GM10266 (cell line): ENCODE results near the gene MAP3K13.

Experiments
- DNase-seq: peaks from one replicate; pipeline ENCODE4 v3.0.0; 2012; ENCODE audit errors: extremely low spot score
- TF ChIP-seq, protein P1 (sequence below): IDR thresholded peaks from 2 replicates; pipeline ENCODE4 v1.5.1; 2012; ENCODE audit warnings: mild to moderate bottlenecking, low read depth; ENCODE audit not compliant: control insufficient read depth, insufficient read depth; ENCODE audit errors: missing control alignments

The MAP3K13 gene

DNA sequence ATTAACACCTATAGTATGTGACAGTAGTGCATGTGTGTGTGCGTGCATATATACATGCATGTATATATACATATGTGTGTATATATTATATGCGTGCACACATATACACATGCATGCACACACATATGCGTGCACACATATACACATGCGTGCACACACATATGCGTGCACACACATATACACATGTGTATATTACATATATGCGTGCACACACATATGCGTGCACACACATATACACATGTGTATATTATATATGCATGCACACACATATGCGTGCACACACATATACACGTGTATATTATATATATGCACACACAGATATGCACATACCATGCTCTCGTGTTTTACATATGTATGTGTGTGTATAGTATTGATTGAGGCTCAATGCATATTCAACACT lies 42.0 kb upstream of the MAP3K13 start:
- no peak for DNase-seq
- TF ChIP-seq, protein P1, sequence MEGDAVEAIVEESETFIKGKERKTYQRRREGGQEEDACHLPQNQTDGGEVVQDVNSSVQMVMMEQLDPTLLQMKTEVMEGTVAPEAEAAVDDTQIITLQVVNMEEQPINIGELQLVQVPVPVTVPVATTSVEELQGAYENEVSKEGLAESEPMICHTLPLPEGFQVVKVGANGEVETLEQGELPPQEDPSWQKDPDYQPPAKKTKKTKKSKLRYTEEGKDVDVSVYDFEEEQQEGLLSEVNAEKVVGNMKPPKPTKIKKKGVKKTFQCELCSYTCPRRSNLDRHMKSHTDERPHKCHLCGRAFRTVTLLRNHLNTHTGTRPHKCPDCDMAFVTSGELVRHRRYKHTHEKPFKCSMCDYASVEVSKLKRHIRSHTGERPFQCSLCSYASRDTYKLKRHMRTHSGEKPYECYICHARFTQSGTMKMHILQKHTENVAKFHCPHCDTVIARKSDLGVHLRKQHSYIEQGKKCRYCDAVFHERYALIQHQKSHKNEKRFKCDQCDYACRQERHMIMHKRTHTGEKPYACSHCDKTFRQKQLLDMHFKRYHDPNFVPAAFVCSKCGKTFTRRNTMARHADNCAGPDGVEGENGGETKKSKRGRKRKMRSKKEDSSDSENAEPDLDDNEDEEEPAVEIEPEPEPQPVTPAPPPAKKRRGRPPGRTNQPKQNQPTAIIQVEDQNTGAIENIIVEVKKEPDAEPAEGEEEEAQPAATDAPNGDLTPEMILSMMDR = no peak

GRCh38 chr3:185322101-185322719 lies 40.7 kb upstream of the MAP3K13 start:
- DNase-seq = no peak
- TF ChIP-seq, protein P1 = no peak

- no peak for DNase-seq
- TF ChIP-seq, protein P1 = no peak
These were observed 36.8 kb upstream of the MAP3K13 start for GRCh38 chr3:185325946-185326791.

- DNase-seq = no peak
- TF ChIP-seq, protein P1 = no peak
These were observed 35.9 kb upstream of the MAP3K13 start for GRCh38 chr3:185327062-185327461.

DNA sequence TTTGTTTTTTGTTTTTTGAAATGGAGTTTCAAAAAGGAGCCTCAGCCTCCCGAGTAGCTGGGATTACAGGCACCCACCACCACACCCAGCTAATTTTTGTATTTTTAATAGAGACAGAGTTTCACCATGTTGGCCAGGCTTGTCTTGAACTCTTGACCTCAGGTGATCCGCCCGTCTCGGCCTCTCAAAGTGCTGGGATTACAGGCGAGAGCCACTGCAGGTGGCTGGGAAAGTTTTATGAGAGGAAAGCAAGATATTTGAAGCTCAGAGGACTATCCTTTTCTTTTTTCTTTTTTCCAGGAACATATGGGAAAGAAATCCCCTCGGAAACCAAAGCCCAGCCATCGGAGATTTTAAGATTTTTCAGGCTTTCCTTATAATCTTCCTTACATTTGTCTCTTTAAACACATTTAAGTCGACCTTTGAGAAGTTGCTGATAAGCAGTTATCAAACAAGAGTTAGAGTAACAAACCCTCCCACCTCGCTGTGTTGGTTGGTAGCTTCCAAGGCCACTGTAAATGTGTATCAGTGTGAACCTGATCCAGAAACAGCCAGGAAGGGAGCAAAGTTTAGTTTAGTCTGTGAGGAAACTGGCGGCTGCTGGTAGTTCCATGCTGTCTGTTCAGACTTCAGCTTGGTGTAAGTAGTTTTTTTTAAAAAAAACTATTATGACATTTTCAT lies 34.5 kb upstream of the MAP3K13 start:
- TF ChIP-seq, protein P1 = no peak
- no peak for DNase-seq

GRCh38 chr3:185330238-185330637 lies 32.7 kb upstream of the MAP3K13 start:
- TF ChIP-seq, protein P1 = no peak
- DNase-seq = no peak
